Thyroid gland (tissue), 4 donors: ENCODE results near the gene PHLPP1.

ENCODE experiments used
- POLR2A ChIP-seq, 2 donors: fragments of 450-650 bp; IDR thresholded peaks; one replicate each; pipeline ENCODE4 v1.6.1; 2017; ENCODE audit warnings: antibody characterized with exemption in 2 of 2, mild to moderate bottlenecking in 2 of 2, moderate library complexity in 1 of 2
- TF ChIP-seq, protein P1 (sequence below), 6 experiments: fragments of 200-600 bp in 3 of 6; fragments of 450-650 bp in 3 of 6; sonication (generic) in 3 of 6; IDR thresholded peaks; one replicate each; pipeline ENCODE4 v1.5.1; 2016 to 2019; ENCODE audit warnings: antibody characterized with exemption in 6 of 6, mild to moderate bottlenecking in 2 of 6, inconsistent platforms in 1 of 6, moderate library complexity in 1 of 6

DNA sequence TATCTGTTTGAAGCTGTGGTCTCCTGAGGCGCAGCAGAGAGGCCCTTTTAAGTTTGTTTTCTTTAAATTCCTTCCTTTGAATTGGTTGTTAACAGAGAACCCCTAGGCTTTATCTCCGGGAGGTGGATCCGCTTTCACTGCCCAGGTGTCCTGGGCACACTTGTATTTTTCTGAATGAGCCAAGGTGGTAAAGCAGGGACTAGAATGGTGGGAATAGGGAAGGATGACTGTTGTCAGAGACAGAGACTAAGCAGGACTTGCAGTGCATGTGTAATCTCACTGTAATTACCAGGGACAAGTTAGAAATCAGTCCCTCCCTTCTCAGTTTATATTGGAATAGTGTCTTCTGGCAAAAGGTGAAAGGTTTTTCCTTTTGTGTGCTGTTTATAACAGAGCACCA is 72.8 kb downstream of the PHLPP1 start:
- TF ChIP-seq POLR2A (IDR thresholded peaks at IDR 0.05) = no peak
- TF ChIP-seq, protein P1, sequence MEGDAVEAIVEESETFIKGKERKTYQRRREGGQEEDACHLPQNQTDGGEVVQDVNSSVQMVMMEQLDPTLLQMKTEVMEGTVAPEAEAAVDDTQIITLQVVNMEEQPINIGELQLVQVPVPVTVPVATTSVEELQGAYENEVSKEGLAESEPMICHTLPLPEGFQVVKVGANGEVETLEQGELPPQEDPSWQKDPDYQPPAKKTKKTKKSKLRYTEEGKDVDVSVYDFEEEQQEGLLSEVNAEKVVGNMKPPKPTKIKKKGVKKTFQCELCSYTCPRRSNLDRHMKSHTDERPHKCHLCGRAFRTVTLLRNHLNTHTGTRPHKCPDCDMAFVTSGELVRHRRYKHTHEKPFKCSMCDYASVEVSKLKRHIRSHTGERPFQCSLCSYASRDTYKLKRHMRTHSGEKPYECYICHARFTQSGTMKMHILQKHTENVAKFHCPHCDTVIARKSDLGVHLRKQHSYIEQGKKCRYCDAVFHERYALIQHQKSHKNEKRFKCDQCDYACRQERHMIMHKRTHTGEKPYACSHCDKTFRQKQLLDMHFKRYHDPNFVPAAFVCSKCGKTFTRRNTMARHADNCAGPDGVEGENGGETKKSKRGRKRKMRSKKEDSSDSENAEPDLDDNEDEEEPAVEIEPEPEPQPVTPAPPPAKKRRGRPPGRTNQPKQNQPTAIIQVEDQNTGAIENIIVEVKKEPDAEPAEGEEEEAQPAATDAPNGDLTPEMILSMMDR (IDR thresholded peaks at IDR 0.05) = no peak
